ENCODE measurements around the gene FZD1.

Gene FZD1

GRCh38 chr7:91289633-91290254 lies 25.5 kb downstream of the FZD1 start:
- no peaks in the 10 kb centered on the region for H3K36me3 ChIP-seq (ENCODE audit: control insufficient read depth in 1 of 2, insufficient read depth in 2 of 2, low read depth in 1 of 2, low read length in 2 of 2)
- no peak overlapping the region for H2BK120ac ChIP-seq (ENCODE audit: low read depth, low read length)
- no peak for DNase-seq
- H2AK5ac ChIP-seq (ENCODE audit: low read length, severe bottlenecking), result no peak overlapping the region
- no peak overlapping the region for H3K14ac ChIP-seq (ENCODE audit: low read length in 2 of 2)
- H3K18ac ChIP-seq (ENCODE audit: low read depth in 1 of 2, low read length in 2 of 2), result no peak overlapping the region
- H3K79me1 ChIP-seq (replicated peaks; ENCODE audit: low read length, poor library complexity, severe bottlenecking), result no peaks in the 10 kb centered on the region
- H4K91ac ChIP-seq (ENCODE audit: low read length), result no peak overlapping the region
- H3K27me3 ChIP-seq (ENCODE audit: control insufficient read depth in 1 of 2, insufficient read depth in 1 of 2, low read length in 2 of 2), result no peaks in the 10 kb centered on the region
- H3K4me2 ChIP-seq (ENCODE audit: low read length, poor library complexity, severe bottlenecking), result no peak overlapping the region
- H2BK5ac ChIP-seq (ENCODE audit: low read depth, low read length, poor library complexity, severe bottlenecking), result no peak overlapping the region
- H2BK12ac ChIP-seq (ENCODE audit: low read length in 2 of 2), result no peak overlapping the region
- H3K4me3 ChIP-seq (ENCODE audit: insufficient read depth in 1 of 2, low read depth in 1 of 2, low read length in 2 of 2), result no peak overlapping the region
- peaks cover 6% of the 10 kb centered on the region for H3K4me1 ChIP-seq (ENCODE audit: control insufficient read depth, insufficient read depth, low read depth, low read length)
- H4K8ac ChIP-seq (ENCODE audit: low read length), result no peak overlapping the region
- WGBS, result 94% methylated on average over 3 of the region's 5 CpGs
- no peak overlapping the region for H3K23ac ChIP-seq (ENCODE audit: low read length in 2 of 2)
- H2AFZ ChIP-seq (ENCODE audit: low read depth, low read length), result no peak overlapping the region
- H3K4ac ChIP-seq (ENCODE audit: low read depth in 1 of 2, low read length in 2 of 2), result no peak overlapping the region
- H3K9me3 ChIP-seq (ENCODE audit: control insufficient read depth, low read length), result no peaks in the 10 kb centered on the region
- H2BK15ac ChIP-seq (ENCODE audit: low read depth, poor library complexity, severe bottlenecking), result no peak overlapping the region
- H3K9ac ChIP-seq (ENCODE audit: low read length), result no peak overlapping the region
- H3K27ac ChIP-seq (ENCODE audit: low read length, poor library complexity, severe bottlenecking), result peak overlapping the region; percentile 75

- Histone ChIP-seq H3K27ac (ENCODE audit: low read length, poor library complexity, severe bottlenecking) (no peak overlapping the region), H3K9me3 (ENCODE audit: control insufficient read depth, low read length) (no peaks in the 10 kb centered on the region), H3K18ac (ENCODE audit: low read depth in 1 of 2, low read length in 2 of 2) (no peak overlapping the region), H3K4me3 (ENCODE audit: insufficient read depth in 1 of 2, low read depth in 1 of 2, low read length in 2 of 2) (no peak overlapping the region), H3K79me1 (replicated peaks; ENCODE audit: low read length, poor library complexity, severe bottlenecking) (no peaks in the 10 kb centered on the region), H4K8ac (ENCODE audit: low read length) (no peak overlapping the region), H4K91ac (ENCODE audit: low read length) (no peak overlapping the region), H2AFZ (ENCODE audit: low read depth, low read length) (no peak overlapping the region), H3K14ac (ENCODE audit: low read length in 2 of 2) (no peak overlapping the region), H3K4ac (ENCODE audit: low read depth in 1 of 2, low read length in 2 of 2) (no peak overlapping the region), H3K4me1 (ENCODE audit: control insufficient read depth, insufficient read depth, low read depth, low read length) (peaks cover 6% of the 10 kb centered on the region), H2AK5ac (ENCODE audit: low read length, severe bottlenecking) (no peak overlapping the region), H2BK120ac (ENCODE audit: low read depth, low read length) (no peak overlapping the region), H3K4me2 (ENCODE audit: low read length, poor library complexity, severe bottlenecking) (no peak overlapping the region), H3K23ac (ENCODE audit: low read length in 2 of 2) (no peak overlapping the region), H3K9ac (ENCODE audit: low read length) (no peak overlapping the region), H2BK15ac (ENCODE audit: low read depth, poor library complexity, severe bottlenecking) (no peak overlapping the region), H3K27me3 (ENCODE audit: control insufficient read depth in 1 of 2, insufficient read depth in 1 of 2, low read length in 2 of 2) (no peaks in the 10 kb centered on the region), H2BK12ac (ENCODE audit: low read length in 2 of 2) (no peak overlapping the region), H3K36me3 (ENCODE audit: control insufficient read depth in 1 of 2, insufficient read depth in 2 of 2, low read depth in 1 of 2, low read length in 2 of 2) (no peaks in the 10 kb centered on the region), H2BK5ac (ENCODE audit: low read depth, low read length, poor library complexity, severe bottlenecking) (no peak overlapping the region)
- WGBS, result 91% methylated on average over 4 of the region's 5 CpGs
- no peak for DNase-seq
These were observed 27.1 kb downstream of the FZD1 start for GRCh38 chr7:91291302-91291701.

- Histone ChIP-seq H3K9ac (ENCODE audit: low read length) (no peak overlapping the region), H3K79me1 (replicated peaks; ENCODE audit: low read length, poor library complexity, severe bottlenecking) (no peaks in the 10 kb centered on the region), H2BK5ac (ENCODE audit: low read depth, low read length, poor library complexity, severe bottlenecking) (no peak overlapping the region), H2BK120ac (ENCODE audit: low read depth, low read length) (no peak overlapping the region), H3K4me2 (ENCODE audit: low read length, poor library complexity, severe bottlenecking) (no peak overlapping the region), H2AK5ac (ENCODE audit: low read length, severe bottlenecking) (peak overlapping the region; percentile 88), H3K9me3 (ENCODE audit: control insufficient read depth, low read length) (no peaks in the 10 kb centered on the region), H3K18ac (ENCODE audit: low read depth in 1 of 2, low read length in 2 of 2) (no peak overlapping the region), H3K36me3 (ENCODE audit: control insufficient read depth in 1 of 2, insufficient read depth in 2 of 2, low read depth in 1 of 2, low read length in 2 of 2) (no peaks in the 10 kb centered on the region), H3K23ac (ENCODE audit: low read length in 2 of 2) (no peak overlapping the region), H3K4me3 (ENCODE audit: insufficient read depth in 1 of 2, low read depth in 1 of 2, low read length in 2 of 2) (no peak overlapping the region), H3K27ac (ENCODE audit: low read length, poor library complexity, severe bottlenecking) (no peak overlapping the region), H4K91ac (ENCODE audit: low read length) (no peak overlapping the region), H2BK12ac (ENCODE audit: low read length in 2 of 2) (no peak overlapping the region), H2BK15ac (ENCODE audit: low read depth, poor library complexity, severe bottlenecking) (no peak overlapping the region), H3K14ac (ENCODE audit: low read length in 2 of 2) (peak overlapping the region in 1 of 2 experiments; percentile 20), H4K8ac (ENCODE audit: low read length) (no peak overlapping the region), H3K27me3 (ENCODE audit: control insufficient read depth in 1 of 2, insufficient read depth in 1 of 2, low read length in 2 of 2) (no peaks in the 10 kb centered on the region), H2AFZ (ENCODE audit: low read depth, low read length) (no peak overlapping the region), H3K4me1 (ENCODE audit: control insufficient read depth, insufficient read depth, low read depth, low read length) (peaks cover 3% of the 10 kb centered on the region), H3K4ac (ENCODE audit: low read depth in 1 of 2, low read length in 2 of 2) (no peak overlapping the region)
- 88% methylated on average over 1 of the region's 1 CpG for WGBS
- no peak for DNase-seq
These were observed 27.7 kb downstream of the FZD1 start for GRCh38 chr7:91291902-91292301.

GRCh38 chr7:91292506-91292905 lies 28.3 kb downstream of the FZD1 start:
- no peak overlapping the region for H4K8ac ChIP-seq (ENCODE audit: low read length)
- no peak overlapping the region for H3K4ac ChIP-seq (ENCODE audit: low read depth in 1 of 2, low read length in 2 of 2)
- no peak overlapping the region for H2BK5ac ChIP-seq (ENCODE audit: low read depth, low read length, poor library complexity, severe bottlenecking)
- H3K79me1 ChIP-seq (replicated peaks; ENCODE audit: low read length, poor library complexity, severe bottlenecking), result no peaks in the 10 kb centered on the region
- no peak for DNase-seq
- no peak overlapping the region for H3K27ac ChIP-seq (ENCODE audit: low read length, poor library complexity, severe bottlenecking)
- no peaks in the 10 kb centered on the region for H3K27me3 ChIP-seq (ENCODE audit: control insufficient read depth in 1 of 2, insufficient read depth in 1 of 2, low read length in 2 of 2)
- WGBS, result 88% methylated on average over 1 of the region's 1 CpG
- H3K4me2 ChIP-seq (ENCODE audit: low read length, poor library complexity, severe bottlenecking), result no peak overlapping the region
- H3K18ac ChIP-seq (ENCODE audit: low read depth in 1 of 2, low read length in 2 of 2), result no peak overlapping the region
- H3K9ac ChIP-seq (ENCODE audit: low read length), result no peak overlapping the region
- H3K4me1 ChIP-seq (ENCODE audit: control insufficient read depth, insufficient read depth, low read depth, low read length), result peaks cover 3% of the 10 kb centered on the region
- no peak overlapping the region for H2BK120ac ChIP-seq (ENCODE audit: low read depth, low read length)
- no peak overlapping the region for H2BK15ac ChIP-seq (ENCODE audit: low read depth, poor library complexity, severe bottlenecking)
- H4K91ac ChIP-seq (ENCODE audit: low read length), result no peak overlapping the region
- H3K9me3 ChIP-seq (ENCODE audit: control insufficient read depth, low read length), result no peaks in the 10 kb centered on the region
- H2AFZ ChIP-seq (ENCODE audit: low read depth, low read length), result no peak overlapping the region
- no peak overlapping the region for H3K4me3 ChIP-seq (ENCODE audit: insufficient read depth in 1 of 2, low read depth in 1 of 2, low read length in 2 of 2)
- no peak overlapping the region for H2AK5ac ChIP-seq (ENCODE audit: low read length, severe bottlenecking)
- no peak overlapping the region for H3K23ac ChIP-seq (ENCODE audit: low read length in 2 of 2)
- no peak overlapping the region for H3K14ac ChIP-seq (ENCODE audit: low read length in 2 of 2)
- no peaks in the 10 kb centered on the region for H3K36me3 ChIP-seq (ENCODE audit: control insufficient read depth in 1 of 2, insufficient read depth in 2 of 2, low read depth in 1 of 2, low read length in 2 of 2)
- no peak overlapping the region for H2BK12ac ChIP-seq (ENCODE audit: low read length in 2 of 2)

Measured in mesenchymal stem cell (in vitro differentiated cells and primary cell).